ENCODE results near the gene SPECC1. TPM values are rescaled to one million over a fixed set of nuclear protein-coding genes. Genes with fewer than 3 reads are reported as not detected.

Gene SPECC1
- total and polyA plus RNA-seq, 2 of the 13 experiments (the other 11 are each of a cell fraction or from before 2014, with no cell fraction given) = 2.3 to 6.9 TPM

- DNase-seq (ENCODE audit: low spot score) = no peak
- H3K79me2 ChIP-seq (ENCODE audit: insufficient read depth, low read length) = no peaks in the 10 kb centered on the region
- peaks cover 0 to 1% of the 10 kb centered on the region in 2 experiments; a peak in 1 of 5 replicates for H3K27me3 ChIP-seq (ENCODE audit: control insufficient read depth in 1 of 2, insufficient read depth in 2 of 2, low read length in 2 of 2)
- 68% methylated on average over 3 of the region's 3 CpGs for WGBS (ENCODE audit: low lambda C conversion rate)
- CTCF ChIA-PET (ENCODE audit: low intra/inter-chr PET ratio, low total read pairs) = no interaction called here
- no peaks in the 10 kb centered on the region for H3K36me3 ChIP-seq (replicated peaks in 1 of 2; ENCODE audit: control insufficient read depth in 1 of 2, insufficient read depth in 2 of 2, low read length in 2 of 2)
- no peak for TF ChIP-seq ZFP37 (CRISPR knock-in tag; IDR thresholded peaks at IDR 0.05; ENCODE audit: borderline replicate concordance)
- TF ChIP-seq ZNF788 (CRISPR knock-in tag; IDR thresholded peaks at IDR 0.05; ENCODE audit: borderline replicate concordance) = no peak
- no peak for TF ChIP-seq ZNF761 (CRISPR knock-in tag; conservative IDR thresholded peaks at IDR 0.05)
- TF ChIP-seq ZNF546 (CRISPR knock-in tag; conservative IDR thresholded peaks at IDR 0.05) = no peak
- no peak for TF ChIP-seq ZMAT3 (CRISPR knock-in tag; conservative IDR thresholded peaks at IDR 0.05)
- TF ChIP-seq ZNF556 (CRISPR knock-in tag; IDR thresholded peaks at IDR 0.05; ENCODE audit: borderline replicate concordance) = no peak
- TF ChIP-seq DMTF1 (CRISPR knock-in tag; IDR thresholded peaks at IDR 0.05) = no peak
- no peak for TF ChIP-seq SPEN (CRISPR knock-in tag; IDR thresholded peaks at IDR 0.05; ENCODE audit: low read depth)
- H2AFZ ChIP-seq (ENCODE audit: low read length) = no peak overlapping the region
- POLR2A ChIA-PET = no interaction called here
- H3K4me2 ChIP-seq (ENCODE audit: low read depth, low read length) = no peak overlapping the region
- no peak overlapping the region for H3K4me3 ChIP-seq (replicated peaks in 1 of 3; ENCODE audit: insufficient read depth in 1 of 3, low read depth in 2 of 3, low read length in 3 of 3)
- no peak overlapping the region for H3K27ac ChIP-seq (ENCODE audit: extremely low read length, insufficient read depth, low read length)
- H3K9ac ChIP-seq (ENCODE audit: insufficient read depth, low read depth, low read length) = no peak overlapping the region
- H4K20me1 ChIP-seq (ENCODE audit: insufficient read depth, low read length) = no peaks in the 10 kb centered on the region
- ATAC-seq = no peak
- intact Hi-C loops (cut with micrococcal nuclease; ENCODE audit: unreplicated experiment) (no loop called here), in situ Hi-C loops (cut with HindIII; ENCODE audit: extremely low pct_ligation_motif_present, low pct_unique_long_range_greater_than_20kb) (no loop called here)
- no peaks in the 10 kb centered on the region for H3K4me1 ChIP-seq (ENCODE audit: insufficient read depth, low read length)
- FAIRE-seq = no peak
- no TSS peak for BruUV-seq (replicated peaks)
- no peaks in the 10 kb centered on the region for H3K9me3 ChIP-seq (ENCODE audit: low read length)
Measured at GRCh38 chr17:20270369-20270768, 261.2 kb downstream of the SPECC1 start.
